DMS153 treated with DMSO at 0.1 percent for 48 hours (cell line): ENCODE measurements around the gene CHST11.
"Not testable (repeated sequence)": the region's sequence is repeated elsewhere in the genome, so short reads cannot be mapped to it uniquely, and the experiment has no call there.

Source experiments
- DNase-seq: peaks from one replicate; lab custom pipeline; 2025; ENCODE audit not compliant: unreplicated experiment; lab: John Stamatoyannopoulos, UW

Gene CHST11

DNA sequence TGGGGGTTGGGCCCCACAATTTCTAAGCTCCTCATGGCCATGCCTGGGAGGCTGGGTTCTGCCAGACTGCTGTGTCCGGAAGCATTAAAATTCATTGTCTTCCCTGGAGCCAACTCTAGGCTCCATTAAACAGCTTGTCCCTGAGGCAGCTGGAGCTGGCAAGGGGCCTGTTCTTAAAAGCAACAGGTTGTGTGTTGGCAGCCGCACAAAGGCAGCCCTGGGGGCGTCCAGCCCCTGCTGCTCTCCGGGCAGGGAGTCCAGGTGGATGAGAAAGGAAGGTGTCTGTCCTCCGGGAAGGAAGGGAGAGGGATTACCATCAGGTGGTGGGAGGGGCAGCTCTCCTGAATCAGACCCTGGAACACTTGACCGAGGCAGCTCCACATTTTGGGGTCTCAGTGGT is 98.9 kb downstream of the CHST11 start:
- peak; percentile 79 for DNase-seq

GRCh38 chr12:104557488-104558195 is 100.9 kb downstream of the CHST11 start:
- DNase-seq: no peak

DNA sequence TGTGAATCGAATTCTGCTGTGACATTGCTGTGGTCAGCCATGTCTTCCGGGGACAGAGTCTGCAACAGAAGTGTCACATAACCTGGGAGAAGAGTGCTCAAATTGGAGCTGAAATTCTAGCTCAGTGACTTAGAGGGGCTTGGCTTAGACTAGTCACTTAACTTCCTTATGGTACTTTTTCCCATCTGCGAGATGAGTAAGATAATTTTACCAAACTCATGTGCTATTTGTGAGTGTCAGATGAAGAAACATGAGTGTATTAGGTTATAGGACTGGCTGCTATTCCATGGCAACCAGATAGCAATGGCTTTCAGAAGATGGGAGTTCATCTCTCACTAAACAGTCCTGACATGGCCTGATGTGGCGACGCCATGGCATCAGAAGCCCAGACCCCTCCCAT is 104.1 kb downstream of the CHST11 start:
- DNase-seq: no peak

- DNase-seq: no peak
Measured at GRCh38 chr12:104562763-104563162, 106.0 kb downstream of the CHST11 start.

- not testable (repeated sequence) for DNase-seq
Measured at GRCh38 chr12:104564662-104565061, 107.9 kb downstream of the CHST11 start.

- DNase-seq: no peak
Measured at GRCh38 chr12:104565606-104566243, 109.0 kb downstream of the CHST11 start.

GRCh38 chr12:104566244-104566993 is 109.7 kb downstream of the CHST11 start:
- DNase-seq: no peak

GRCh38 chr12:104567832-104568486 is 111.2 kb downstream of the CHST11 start:
- no peak for DNase-seq

- DNase-seq: no peak
Measured at GRCh38 chr12:104568487-104568868, 111.7 kb downstream of the CHST11 start.

GRCh38 chr12:104568935-104569334 is 112.2 kb downstream of the CHST11 start:
- no peak for DNase-seq

DNA sequence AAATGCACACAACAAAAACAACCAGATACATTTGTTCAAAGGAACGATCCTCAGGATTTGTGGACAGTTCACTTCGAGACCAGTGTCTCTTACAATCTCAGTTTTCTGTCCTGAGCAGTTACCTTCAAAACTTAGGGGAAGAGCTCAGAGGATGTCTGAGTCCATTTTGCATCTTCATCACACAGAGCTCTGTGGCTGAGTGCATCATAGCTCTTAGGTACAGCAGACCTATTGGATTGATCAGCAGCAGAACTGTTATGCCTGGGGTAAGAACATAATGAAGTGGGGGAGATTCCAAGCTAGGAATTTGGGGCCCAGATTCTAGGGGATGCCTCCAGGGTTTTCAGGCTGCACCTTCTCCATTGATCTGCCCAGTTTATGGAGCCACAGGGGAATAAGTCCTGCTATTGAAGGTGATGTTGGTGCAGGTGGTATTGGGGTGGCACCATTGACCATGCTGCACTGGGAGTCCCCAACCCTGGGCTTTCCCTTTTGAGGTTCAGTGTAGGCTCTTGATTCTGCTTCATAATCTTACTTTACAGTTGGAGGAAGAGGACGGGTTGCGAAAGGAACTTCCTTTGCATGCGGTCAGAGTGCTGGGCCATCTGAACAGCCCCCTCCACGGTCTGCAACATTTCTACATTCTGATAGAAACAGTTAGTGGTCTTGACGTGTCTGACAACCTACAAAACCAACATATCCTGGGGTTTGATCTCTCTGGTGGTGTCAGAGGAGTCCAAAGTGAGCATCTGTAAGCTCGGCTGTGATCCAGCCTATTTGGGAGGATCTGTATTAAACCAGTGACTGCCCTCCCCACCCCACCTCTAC is 112.8 kb downstream of the CHST11 start:
- no peak for DNase-seq

- no peak for DNase-seq
Measured at GRCh38 chr12:104570174-104570907, 113.6 kb downstream of the CHST11 start.

DNA sequence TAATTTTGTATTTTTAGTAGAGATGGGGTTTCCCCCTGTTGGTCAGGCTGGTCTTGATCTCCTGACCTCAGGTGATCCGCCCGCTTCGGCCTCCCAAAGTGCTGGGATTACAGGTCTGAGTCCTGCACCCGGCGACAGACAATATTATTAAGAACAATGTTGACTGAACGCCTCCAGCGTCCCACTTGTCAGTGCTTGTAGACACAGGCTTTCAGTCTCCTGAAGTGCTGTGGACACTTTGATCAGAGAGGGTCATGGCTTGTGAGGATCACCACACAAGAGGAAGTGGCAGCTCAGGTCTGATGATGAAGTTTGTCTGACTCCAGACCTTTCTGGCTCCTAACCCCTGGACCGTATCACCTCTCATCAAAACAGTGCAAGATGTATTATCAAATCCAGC is 114.6 kb downstream of the CHST11 start:
- no peak for DNase-seq

- DNase-seq: not testable (repeated sequence)
Measured at GRCh38 chr12:104574353-104574752, 117.6 kb downstream of the CHST11 start.

- DNase-seq: not testable (repeated sequence)
Measured at GRCh38 chr12:104574758-104575157, 118.0 kb downstream of the CHST11 start.

DNA sequence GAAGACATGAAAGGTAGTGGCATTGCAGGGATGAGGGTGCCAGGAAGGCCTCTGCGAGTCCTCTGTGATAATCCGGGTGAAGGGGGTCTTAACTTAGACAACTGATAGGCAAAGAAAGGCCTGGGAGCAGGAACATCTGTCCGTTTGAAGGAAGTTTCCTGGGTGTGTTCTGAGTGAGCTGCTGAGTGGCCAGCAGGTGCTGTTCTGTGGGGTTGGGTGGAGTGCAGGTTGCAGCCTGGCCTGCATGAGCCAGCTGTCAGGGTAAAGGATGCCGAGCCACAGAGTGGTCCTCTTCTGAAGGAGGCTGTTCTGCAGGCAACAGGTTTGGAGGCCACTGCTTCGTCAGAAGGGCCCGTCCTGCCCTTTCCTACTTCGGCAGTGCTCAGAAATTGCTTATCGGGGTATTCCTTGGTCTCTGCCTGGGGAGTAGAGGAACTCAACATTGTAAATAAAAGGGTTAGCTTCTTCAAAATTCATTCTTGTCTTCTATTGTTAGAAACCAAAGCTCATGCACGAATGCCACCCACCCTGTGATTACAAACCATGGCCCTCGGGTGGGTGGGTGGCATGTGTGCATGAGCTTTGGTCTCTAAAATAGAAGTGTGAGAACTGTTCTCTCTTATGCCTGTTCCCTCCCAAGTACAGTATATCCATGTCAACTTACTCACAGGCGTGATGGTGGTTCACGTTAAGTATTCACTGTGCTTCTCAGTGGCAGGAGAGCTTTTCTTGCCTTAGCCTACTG is 118.9 kb downstream of the CHST11 start:
- DNase-seq: no peak

- DNase-seq: no peak
Measured at GRCh38 chr12:104576187-104576778, 119.5 kb downstream of the CHST11 start.

- DNase-seq: no peak
Measured at GRCh38 chr12:104576980-104577580, 120.3 kb downstream of the CHST11 start.
